GM23248 (cell line): ENCODE results near the gene COL9A2.

Experiments
- EZH2 ChIP-seq: fragments of 200-600 bp; sonication (generic); IDR thresholded peaks from 2 replicates; pipeline ENCODE4 v1.6.1; 2018; ENCODE audit warnings: antibody characterized with exemption, mild to moderate bottlenecking; ENCODE audit not compliant: insufficient read depth, poor library complexity, severe bottlenecking
- EZH2phosphoT487 ChIP-seq: fragments of 200-600 bp; sonication (generic); IDR thresholded peaks from 2 replicates; pipeline ENCODE4 v1.6.1; 2018; ENCODE audit warnings: antibody characterized with exemption, moderate library complexity, mild to moderate bottlenecking, low read depth; ENCODE audit not compliant: insufficient read depth

DNA sequence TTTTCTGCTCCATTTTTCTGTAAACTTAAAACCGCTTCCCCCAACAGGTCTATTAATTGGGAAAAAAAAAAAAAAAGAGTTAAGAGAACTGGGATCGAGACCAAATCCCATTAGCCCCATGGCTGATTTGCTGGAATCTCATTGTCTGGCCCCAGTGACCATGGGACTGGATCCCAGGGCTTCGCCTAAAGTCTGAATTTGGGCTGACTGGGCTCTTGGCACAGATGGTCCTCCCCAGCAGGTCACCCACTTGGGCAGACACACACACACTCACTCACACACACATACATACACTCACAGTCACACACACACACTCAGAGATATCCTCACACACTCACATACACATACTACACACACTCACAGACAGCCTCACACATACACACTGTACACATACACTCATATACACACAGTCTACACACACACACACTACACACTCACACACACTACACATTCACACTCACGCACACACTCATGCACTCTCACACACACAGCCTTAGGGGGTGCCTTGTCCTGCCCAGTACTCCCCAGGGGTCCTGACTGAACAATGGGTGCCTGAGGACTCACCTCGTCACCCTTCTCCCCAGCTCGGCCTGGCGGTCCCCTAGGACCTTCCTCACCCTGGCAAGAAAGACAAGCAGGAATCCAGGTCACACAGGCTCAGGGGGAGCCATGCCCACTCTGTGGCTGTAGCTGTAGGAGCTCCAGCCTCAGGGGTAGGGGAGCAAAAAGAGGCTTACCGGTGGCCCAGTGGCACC is 7.5 kb downstream of the COL9A2 start:
- TF ChIP-seq EZH2: no peak
- no peak for TF ChIP-seq EZH2phosphoT487
